K562 (cell line): ENCODE results near the gene GNAS-AS1. TPM values are rescaled to one million over a fixed set of nuclear protein-coding genes. Genes with fewer than 3 reads are reported as not detected.

Experiments used
- ATAC-seq: fragments of 200-7000 bp; cut with Tn5 transposase; 3 replicates; pipeline ENCODE4 v1.9.1; 2020; ENCODE audit warnings: moderate library complexity
- BruUV-seq: library from RNA; stranded (reverse); fragments of 400-500 nt; replicated peaks from 2 replicates; lab custom pipeline; 2021; lab: Mats Ljungman, UMichigan
- CTCF ChIA-PET: fragments of 300-600 bp; formaldehyde crosslinking; extraction: SDS; loops from one replicate; lab custom pipeline; 2021; ENCODE audit warnings: low intra/inter-chr PET ratio; lab: Yijun Ruan, JAX
- POLR2A ChIA-PET: fragments of 300-600, 350-650 bp; sonication (Branson Sonifier 250); formaldehyde crosslinking; extraction: SDS; loops from one replicate; lab custom pipeline; 2021; ENCODE audit warnings: antibody characterized with exemption, inconsistent platforms; lab: Yijun Ruan, JAX
- DNase-seq, 4 experiments: peaks; one replicate each; pipeline versions ENCODE4 v3.0.0 to v3.0.0-alpha.2; 2011 to 2018; ENCODE audit warnings: low spot score in 3 of 4, mixed read lengths in 3 of 4; ENCODE audit errors: extremely low read depth in 1 of 4
- FAIRE-seq: peaks from 2 replicates; lab custom pipeline; 2011; peaks lifted over from hg19 to GRCh38; lab: Jason Lieb, UNC
- H2AFZ ChIP-seq: 2 replicates; pipeline ENCODE4 v1.6.0; 2011; ENCODE audit warnings: low read depth, low read length, control low read depth, inconsistent platforms
- H3K27ac ChIP-seq: fragments of 200-600 bp; 3 replicates; pipeline ENCODE4 v1.8.0; 2011; ENCODE audit warnings: low read depth, mild to moderate bottlenecking, control low read depth, inconsistent platforms, low read length, moderate library complexity, mixed read lengths; ENCODE audit errors: extremely low read depth
- H3K27me3 ChIP-seq, 2 experiments: fragments of 300-600 bp in 1 of 2; 2 replicates in 1 of 2; 3 replicates in 1 of 2; pipeline versions ENCODE4 v1.6.0 to v1.8.0; 2011; ENCODE audit warnings: inconsistent platforms in 2 of 2, low read length in 2 of 2, mild to moderate bottlenecking in 1 of 2, mixed read lengths in 1 of 2, moderate library complexity in 1 of 2; ENCODE audit not compliant: control insufficient read depth in 2 of 2, insufficient read depth in 2 of 2
- H3K36me3 ChIP-seq: fragments of 300-600 bp; 3 replicates; pipeline ENCODE4 v1.8.0; 2011; ENCODE audit warnings: mild to moderate bottlenecking, low read length, inconsistent platforms; ENCODE audit not compliant: control insufficient read depth, insufficient read depth
- H3K4me1 ChIP-seq, 2 experiments: fragments of 200-600 bp in 1 of 2; replicated peaks in 1 of 2; 2 replicates in 1 of 2; 3 replicates in 1 of 2; pipeline versions ENCODE4 v1.5.1 to v1.8.0; 2011; ENCODE audit warnings: inconsistent platforms in 2 of 2, low read length in 2 of 2, mild to moderate bottlenecking in 1 of 2, mixed read lengths in 1 of 2, moderate library complexity in 1 of 2; ENCODE audit not compliant: control insufficient read depth in 2 of 2, insufficient read depth in 2 of 2
- H3K4me2 ChIP-seq: 2 replicates; pipeline ENCODE4 v1.6.1; 2011; ENCODE audit warnings: low read length, control low read depth, inconsistent platforms, mixed read lengths; ENCODE audit not compliant: insufficient read depth
- H3K4me3 ChIP-seq: fragments of 200-600 bp; sonication (generic), shearing (Covaris generic); 2 replicates; pipeline ENCODE4 v1.5.1; 2016; ENCODE audit warnings: control low read depth, inconsistent platforms
- H3K79me2 ChIP-seq: fragments of 200-600 bp; 3 replicates; pipeline ENCODE4 v1.8.0; 2011; ENCODE audit warnings: low read length, inconsistent platforms; ENCODE audit not compliant: control insufficient read depth, insufficient read depth
- H3K9ac ChIP-seq, 2 experiments: 2 replicates each; pipeline versions ENCODE4 v1.6.0 to v1.6.1; 2011; ENCODE audit warnings: low read depth in 2 of 2, low read length in 2 of 2, control low read depth in 1 of 2, inconsistent platforms in 1 of 2, mild to moderate bottlenecking in 1 of 2, mixed read lengths in 1 of 2; ENCODE audit not compliant: insufficient read depth in 1 of 2
- H3K9me1 ChIP-seq: one replicate; pipeline ENCODE4 v1.6.0; 2011; ENCODE audit warnings: inconsistent platforms, mild to moderate bottlenecking, low read length, moderate library complexity; ENCODE audit not compliant: control insufficient read depth, insufficient read depth
- H3K9me3 ChIP-seq: replicated peaks from 2 replicates; pipeline ENCODE4 v1.5.1; 2011; ENCODE audit warnings: low read depth, low read length, inconsistent platforms; ENCODE audit not compliant: control insufficient read depth, insufficient read depth
- H4K20me1 ChIP-seq: replicated peaks from 2 replicates; pipeline ENCODE4 v1.6.1; 2011; ENCODE audit warnings: low read length, inconsistent platforms, mixed read lengths; ENCODE audit not compliant: control insufficient read depth, insufficient read depth
- CHD2 ChIP-seq: IDR thresholded peaks from 2 replicates; pipeline ENCODE4 v1.6.1; 2011; ENCODE audit warnings: low read depth, low read length
- HDAC1 ChIP-seq, 2 experiments: fragments of 450-650 bp; IDR thresholded peaks; 2 replicates each; pipeline ENCODE4 v1.6.1; 2016 to 2017; ENCODE audit warnings: inconsistent platforms in 1 of 2, mild to moderate bottlenecking in 1 of 2, moderate library complexity in 1 of 2
- NCOA2 ChIP-seq, 2 experiments: fragments of 450-650 bp; IDR thresholded peaks; 2 replicates each; pipeline ENCODE4 v1.6.1; 2018; ENCODE audit warnings: mild to moderate bottlenecking in 2 of 2, moderate library complexity in 1 of 2; ENCODE audit not compliant: partially characterized antibody in 2 of 2
- PCBP1 ChIP-seq: fragments of 200-400 bp; formaldehyde crosslinking; IDR thresholded peaks from 2 replicates; pipeline ENCODE4 v1.6.1; 2018; ENCODE audit warnings: mild to moderate bottlenecking, low read depth, low read length; ENCODE audit not compliant: poor library complexity, severe bottlenecking
- YY1 ChIP-seq, 3 experiments: IDR thresholded peaks; 2 replicates each; pipeline ENCODE4 v1.6.1; 2011; ENCODE audit warnings: low read length in 2 of 3, mild to moderate bottlenecking in 2 of 3, moderate library complexity in 2 of 3, borderline replicate concordance in 1 of 3, control low read depth in 1 of 3, low read depth in 1 of 3; ENCODE audit not compliant: insufficient read depth in 3 of 3, insufficient replicate concordance in 2 of 3, control insufficient read depth in 1 of 3, insufficient read length in 1 of 3; ENCODE audit errors: extremely low read depth in 1 of 3
- WGBS: fragments of 100-300 bp; shearing (Covaris generic); methylation state at CpG from one replicate; pipeline ENCODE4 v1.1.6; 2016; ENCODE audit warnings: low coverage, mixed read lengths; ENCODE audit not compliant: insufficient coverage; ENCODE audit errors: missing lambda C conversion rate; 5-methylcytosine and 5-hydroxymethylcytosine counted together
- in situ Hi-C: fragments of 300-500 bp; cut with MboI; formaldehyde crosslinking; loops from 4 replicates; pipeline ENCODE4 v1.15.0; 2018; ENCODE audit warnings: inconsistent platforms, mixed read lengths
- intact Hi-C: fragments of 100-400 bp; cut with micrococcal nuclease; formaldehyde crosslinking; loops from 2 replicates; pipeline ENCODE4 v1.14.2; 2022
- polyA plus RNA-seq, 8 experiments: library from polyadenylated mRNA; depleted of rRNA in 4 of 8; stranded (reverse) in 5 of 8; unstranded in 3 of 8; fragments of >200 nt; fragmentation: Nextera tagmentation in 2 of 8; fragmentation: Illumina TruSeq in 1 of 8; extraction: Ambion mirVana in 2 of 8; extraction: Trizol in 1 of 8; gene quantifications; 2 replicates each; pipeline versions ENCODE4 v1.2.1 to v1.2.3, GENCODE V29; 2011 to 2014; ENCODE audit warnings: inconsistent platforms in 1 of 8, missing spikeins in 1 of 8
- total RNA-seq, 7 experiments: library from RNA; depleted of rRNA in 6 of 7; stranded (reverse); fragments of >200 nt in 6 of 7; fragmentation: Illumina TruSeq in 2 of 7; extraction: Trizol in 2 of 7; gene quantifications; 2 replicates each; pipeline versions ENCODE4 v1.2.1 to v1.2.3, GENCODE V29; 2011 to 2021; ENCODE audit warnings: low replicate concordance in 1 of 7
- TF ChIP-seq, protein P1 (sequence below), 2 experiments: fragments of 450-650 bp in 1 of 2; sonication (generic) in 1 of 2; formaldehyde crosslinking in 1 of 2; IDR thresholded peaks in 1 of 2; conservative IDR thresholded peaks in 1 of 2; 2 replicates each; pipeline versions ENCODE4 v1.6.1 to v1.8.1; 2016 to 2023; ENCODE audit warnings: mild to moderate bottlenecking in 2 of 2, moderate library complexity in 2 of 2, inconsistent platforms in 1 of 2, missing genetic modification reagents in 1 of 2
- TF ChIP-seq, protein P2 (sequence below): sonication (generic); formaldehyde crosslinking; IDR thresholded peaks from 2 replicates; pipeline ENCODE4 v1.8.1; 2022; ENCODE audit warnings: missing genetic modification reagents

Gene GNAS-AS1
- total and polyA plus RNA-seq, 9 of the 15 experiments (the other 6 are each of a cell fraction or from before 2014, with no cell fraction given) = 0.04 to 2.5 (median 0.25) TPM

DNA sequence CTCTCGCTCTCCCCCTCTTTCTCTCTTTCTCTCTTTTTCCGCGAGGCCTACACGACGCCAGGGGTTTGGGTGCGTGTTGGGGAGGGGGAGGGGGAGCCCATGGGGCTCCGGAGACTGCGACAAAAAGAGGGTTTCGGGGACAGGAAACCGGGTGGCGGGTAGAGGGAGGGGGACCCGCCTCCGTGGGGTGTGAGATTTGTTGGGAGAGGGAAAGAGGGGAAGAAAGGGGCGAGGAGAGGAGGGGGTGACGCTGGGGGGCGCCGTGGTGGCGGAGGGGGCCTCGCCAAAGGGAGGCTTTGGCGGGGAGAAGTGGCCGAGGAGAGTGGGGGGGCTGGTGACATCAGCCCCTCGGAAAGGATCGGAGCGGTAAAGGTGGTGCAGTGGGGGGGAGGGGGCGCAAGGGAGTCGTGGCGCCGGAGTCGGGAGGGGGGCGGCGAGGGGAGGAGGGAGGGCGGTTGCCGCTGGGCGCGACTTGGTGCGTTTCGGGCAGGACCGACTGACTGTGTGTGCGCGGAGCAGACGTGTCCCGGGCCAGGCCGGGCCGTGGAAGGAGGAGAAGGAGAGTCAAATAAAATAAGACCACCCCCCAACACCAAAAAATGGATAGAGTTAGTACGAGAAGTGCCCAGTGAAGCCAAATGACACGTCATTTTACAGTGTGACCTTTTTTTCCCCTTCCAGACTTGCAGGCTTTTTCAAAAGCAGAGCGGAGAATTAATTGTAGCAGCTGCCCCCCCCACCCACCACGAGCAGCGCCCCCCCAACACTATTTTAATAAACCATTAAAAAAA lies 41.6 kb upstream of the GNAS-AS1 start:
- CTCF ChIA-PET = no interaction called here
- TF ChIP-seq PCBP1 (peak; percentile 90), YY1 (IDR thresholded peaks at IDR 0.05; ENCODE audit: borderline replicate concordance in 1 of 3, control insufficient read depth in 1 of 3, extremely low read depth in 1 of 3, insufficient read depth in 3 of 3, insufficient read length in 1 of 3, insufficient replicate concordance in 2 of 3, low read depth in 1 of 3, low read length in 2 of 3) (peak in 1 of 3 experiments; percentile 55), CHD2 (no peak; the same call in 1 of the 2 replicates), NCOA2 (IDR thresholded peaks at IDR 0.05; ENCODE audit: partially characterized antibody in 2 of 2) (no peak), HDAC1 (IDR thresholded peaks at IDR 0.05) (peak in 1 of 2 experiments; percentile 71; a peak in 2 of 4 replicates)
- TF ChIP-seq, protein P1, sequence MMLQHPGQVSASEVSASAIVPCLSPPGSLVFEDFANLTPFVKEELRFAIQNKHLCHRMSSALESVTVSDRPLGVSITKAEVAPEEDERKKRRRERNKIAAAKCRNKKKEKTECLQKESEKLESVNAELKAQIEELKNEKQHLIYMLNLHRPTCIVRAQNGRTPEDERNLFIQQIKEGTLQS (IDR thresholded peaks at IDR 0.05) = peak; percentile 55
- TF ChIP-seq, protein P1 (CRISPR knock-in tag; conservative IDR thresholded peaks at IDR 0.05) = no peak
- TF ChIP-seq, protein P2, sequence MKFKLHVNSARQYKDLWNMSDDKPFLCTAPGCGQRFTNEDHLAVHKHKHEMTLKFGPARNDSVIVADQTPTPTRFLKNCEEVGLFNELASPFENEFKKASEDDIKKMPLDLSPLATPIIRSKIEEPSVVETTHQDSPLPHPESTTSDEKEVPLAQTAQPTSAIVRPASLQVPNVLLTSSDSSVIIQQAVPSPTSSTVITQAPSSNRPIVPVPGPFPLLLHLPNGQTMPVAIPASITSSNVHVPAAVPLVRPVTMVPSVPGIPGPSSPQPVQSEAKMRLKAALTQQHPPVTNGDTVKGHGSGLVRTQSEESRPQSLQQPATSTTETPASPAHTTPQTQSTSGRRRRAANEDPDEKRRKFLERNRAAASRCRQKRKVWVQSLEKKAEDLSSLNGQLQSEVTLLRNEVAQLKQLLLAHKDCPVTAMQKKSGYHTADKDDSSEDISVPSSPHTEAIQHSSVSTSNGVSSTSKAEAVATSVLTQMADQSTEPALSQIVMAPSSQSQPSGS = no peak

More for the DNA sequence above, 41.6 kb upstream of the GNAS-AS1 start:
- peak; percentile 69 for ATAC-seq
- no TSS peak for BruUV-seq
- no peaks in the 10 kb centered on the region; the same call in 1 of the 2 replicates for H4K20me1 ChIP-seq
- H3K9me3 ChIP-seq = no peaks in the 10 kb centered on the region
- H3K4me1 ChIP-seq = peaks cover 13 to 23% of the 10 kb centered on the region in 2 experiments; a peak in 4 of 5 replicates
- peaks cover 30% of the 10 kb centered on the region; the same call in 2 of the 3 replicates for H3K36me3 ChIP-seq
- in situ Hi-C loops = no loop called here
- FAIRE-seq = no peak
- peak overlapping the region; percentile 92 for H3K4me3 ChIP-seq
- peak overlapping the region; percentile 96 for H3K27ac ChIP-seq
- H3K4me2 ChIP-seq = peak overlapping the region; percentile 83
- 0% methylated on average over 1 of the region's 49 CpGs for WGBS
- intact Hi-C loops = loop anchor here (5.0 kb wide), 2 partner anchors 90 to 140 kb away; partner anchors contain the start of genes ATP5F1E and NELFCD
- H3K79me2 ChIP-seq = peaks cover 64% of the 10 kb centered on the region
- H3K9me1 ChIP-seq = no peaks in the 10 kb centered on the region
- POLR2A ChIA-PET = interaction anchor here (0.8 kb wide), 1 partner anchor 10 kb away, joined by 3 read pairs; no protein-coding TSS in a partner anchor
- peak overlapping the region; percentile 75 for H2AFZ ChIP-seq
- no peaks in the 10 kb centered on the region for H3K27me3 ChIP-seq
- peak; percentile 76 to 85 (median 82) for DNase-seq
- H3K9ac ChIP-seq = peak overlapping the region; percentile 83 to 95
